ENCODE measurements around the gene FGGY.
"Not testable (repeated sequence)": the region's sequence is repeated elsewhere in the genome, so short reads cannot be mapped to it uniquely, and the experiment has no call there.

The FGGY gene

DNA sequence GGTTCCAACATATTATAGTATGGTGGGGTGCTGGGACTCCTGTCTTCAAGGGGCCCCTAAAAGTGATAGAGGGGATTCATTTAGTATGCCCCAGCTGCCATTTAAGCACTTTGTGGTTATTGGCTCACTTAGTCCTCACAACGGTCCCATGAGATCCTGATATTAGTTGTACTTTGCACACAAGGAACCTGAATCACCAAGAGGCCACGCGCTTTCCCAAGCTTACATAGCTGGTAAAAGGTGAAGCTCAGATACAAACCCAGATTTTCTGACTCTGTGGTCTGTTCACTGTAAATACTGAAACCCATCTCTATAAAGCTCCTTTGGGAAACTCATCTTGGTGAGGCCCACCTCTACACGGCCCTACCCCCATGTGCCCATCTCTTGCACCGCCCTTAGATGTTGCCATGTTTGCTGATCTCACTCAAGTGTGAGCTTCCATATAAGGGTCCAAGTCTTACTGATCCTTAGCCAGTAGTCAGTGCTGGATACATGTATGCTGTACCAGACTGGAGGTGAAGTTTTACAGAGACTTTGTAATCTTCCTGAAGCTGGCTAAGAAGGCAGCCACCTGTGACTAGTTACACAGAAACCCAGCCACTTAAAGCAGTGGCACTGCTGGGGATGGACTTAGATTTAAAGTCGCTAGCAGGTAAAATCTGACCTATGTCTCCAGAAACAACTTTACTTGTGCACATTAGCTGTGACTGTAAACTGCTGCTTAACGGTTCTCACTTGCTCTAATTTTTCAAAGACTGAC, 393.5 kb downstream of the FGGY start:
- no peak for DNase-seq

DNA sequence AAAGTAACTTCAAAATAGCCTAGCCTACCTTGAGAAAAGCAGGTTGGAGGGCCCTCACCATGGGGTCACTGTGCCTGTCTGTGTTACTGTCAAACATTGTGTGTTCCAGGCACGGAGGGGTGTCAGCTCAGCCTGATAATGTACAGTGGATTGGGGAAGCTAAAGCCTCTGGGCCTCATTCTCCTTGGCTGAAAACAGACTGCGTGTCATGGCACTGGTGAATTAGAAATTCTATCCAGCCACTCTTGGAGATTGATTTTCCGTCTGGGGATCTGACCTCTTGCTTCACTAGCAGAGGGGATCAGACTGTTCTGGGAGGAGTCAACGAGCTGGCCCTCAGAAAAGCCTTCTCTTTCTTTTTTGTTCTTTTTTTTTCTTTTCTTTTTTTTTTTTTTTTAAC, 394.4 kb downstream of the FGGY start:
- no peak for DNase-seq

DNA sequence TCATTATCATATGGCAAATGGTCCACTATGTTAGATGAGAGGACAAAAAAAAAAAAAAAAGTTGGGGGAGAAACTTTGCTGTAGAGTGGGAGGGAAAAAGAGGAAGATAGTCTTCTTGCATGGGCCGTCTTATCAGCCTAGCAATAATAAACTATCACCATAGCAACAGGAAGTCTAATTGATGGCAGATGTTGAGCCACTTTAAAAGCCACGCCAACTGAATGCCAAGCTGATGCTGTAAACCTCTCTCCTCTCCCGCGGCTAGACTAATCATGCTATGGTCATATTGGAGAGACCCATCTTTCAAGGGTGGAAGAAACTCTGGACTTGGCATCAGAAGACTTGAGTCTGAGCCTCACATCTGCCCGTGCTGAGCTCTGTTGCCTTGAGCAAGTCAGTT, 395.7 kb downstream of the FGGY start:
- DNase-seq, result no peak

DNA sequence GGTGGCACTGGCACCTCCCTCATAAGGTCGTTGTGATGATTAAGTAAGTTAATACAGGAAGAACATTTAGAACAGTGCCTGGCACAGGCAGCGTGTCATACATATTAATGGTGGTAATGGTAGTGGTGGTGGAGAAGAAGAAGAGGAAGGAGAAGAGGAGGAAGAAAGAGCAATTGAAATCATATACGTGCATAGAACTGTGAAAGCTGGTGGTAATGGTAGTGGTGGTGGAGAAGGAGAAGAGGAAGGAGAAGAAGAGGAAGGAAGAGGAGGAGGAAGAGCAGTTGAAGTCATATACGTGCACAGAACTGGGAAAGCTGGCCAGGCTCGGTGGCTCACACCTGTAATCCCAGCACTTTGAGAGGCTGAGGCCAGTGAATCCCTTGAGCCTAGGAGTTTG, 396.5 kb downstream of the FGGY start:
- no peak for DNase-seq

DNA sequence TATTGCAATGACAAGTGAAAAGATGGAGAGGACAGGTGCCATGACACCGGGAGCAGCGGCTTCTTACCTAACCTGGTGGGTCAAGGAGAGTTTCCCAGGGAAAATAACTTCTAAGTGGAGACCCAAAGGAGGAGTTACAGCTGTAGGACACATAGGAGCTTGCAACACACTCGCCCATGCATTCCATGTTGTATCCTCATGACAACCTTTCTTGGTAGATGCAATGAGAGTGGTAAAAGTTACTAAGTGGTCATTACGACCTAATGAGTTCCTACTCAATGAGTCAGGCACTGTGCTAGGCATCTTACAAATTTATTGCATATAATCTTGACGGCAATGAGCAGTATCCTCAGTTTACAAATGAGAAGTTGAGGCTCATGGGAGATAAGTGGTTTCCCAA, 398.4 kb downstream of the FGGY start:
- no peak for DNase-seq

DNA sequence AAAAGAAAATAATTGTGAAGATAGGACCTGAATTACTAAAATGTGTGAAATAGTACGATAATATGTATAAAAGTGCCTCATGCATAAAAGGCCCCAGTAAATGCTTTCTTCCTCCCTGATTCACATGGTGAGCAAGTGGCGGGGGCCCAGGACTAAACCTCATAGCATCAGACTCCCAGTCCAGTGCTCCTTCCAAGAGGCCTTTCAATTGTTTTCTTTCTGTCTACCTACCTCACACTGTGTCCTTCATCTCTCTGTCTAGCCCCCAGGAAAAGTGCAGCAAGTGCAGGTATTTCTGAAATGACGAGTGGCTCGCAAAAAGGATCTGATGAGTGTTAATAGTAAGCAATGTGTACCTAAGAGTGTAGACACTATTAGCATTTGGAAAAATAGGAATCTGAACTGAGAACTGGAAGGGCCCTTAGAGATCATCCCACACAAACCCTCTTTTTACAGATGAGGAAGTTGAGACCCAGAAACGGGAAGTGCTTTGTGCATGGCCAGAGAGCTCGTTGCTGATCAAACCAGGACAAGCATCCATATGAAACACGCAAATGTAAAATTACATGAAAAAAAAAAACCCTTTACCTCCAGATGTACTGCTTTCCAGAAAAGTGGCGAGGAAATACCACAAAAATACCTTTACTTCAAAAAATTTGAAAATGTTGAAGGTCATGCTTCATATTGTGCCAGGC, 399.7 kb downstream of the FGGY start:
- no peak for DNase-seq

DNA sequence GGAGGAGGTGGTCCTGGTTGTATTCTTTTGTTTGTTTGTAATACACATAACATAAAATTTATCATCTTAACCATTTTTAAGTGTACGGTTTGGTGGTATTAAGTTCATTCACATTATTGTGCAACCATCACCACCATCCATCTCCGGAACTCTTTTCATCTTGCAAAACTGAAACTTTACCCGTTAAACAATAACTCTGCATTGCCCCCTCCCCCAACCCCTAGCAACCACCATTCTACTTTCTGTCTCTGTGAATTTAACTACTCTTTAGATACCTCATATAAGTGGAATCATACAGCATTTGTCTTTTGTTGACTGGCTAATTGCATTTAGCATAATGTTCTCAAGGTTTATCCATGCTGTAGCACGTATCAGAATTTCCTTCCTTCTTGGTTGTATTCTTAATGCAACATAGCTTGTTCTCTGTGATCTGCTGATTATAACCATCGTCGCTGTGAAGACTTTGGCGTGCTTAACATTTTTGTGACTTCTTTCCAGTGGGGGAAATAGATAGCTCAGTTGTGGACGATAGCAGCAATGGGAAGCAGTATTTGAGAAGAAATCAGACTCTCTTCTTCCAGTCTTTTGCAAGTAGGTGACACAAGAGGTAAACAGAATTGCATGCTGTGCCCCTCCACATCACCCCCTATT, 400.4 kb downstream of the FGGY start:
- DNase-seq, result no peak

DNA sequence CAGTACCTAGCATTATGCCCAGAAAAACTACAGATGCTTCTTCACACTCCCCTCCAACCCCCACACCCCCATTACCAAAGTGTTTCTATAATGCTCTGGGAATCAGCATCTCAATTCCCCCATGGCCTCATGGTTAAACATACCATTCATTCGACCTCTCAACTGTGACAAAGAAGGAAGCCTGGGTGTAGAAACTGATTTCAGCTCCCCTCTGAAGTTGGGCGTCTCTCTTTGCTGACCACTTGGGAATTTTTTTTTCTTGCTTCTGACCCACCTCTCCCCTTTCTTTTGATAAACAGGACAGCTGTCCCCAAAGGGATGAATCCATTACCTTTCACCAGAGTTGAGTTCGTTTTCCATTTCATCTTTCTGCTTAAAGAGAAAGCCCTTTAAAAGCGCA, 401.5 kb downstream of the FGGY start:
- no peak for DNase-seq

DNA sequence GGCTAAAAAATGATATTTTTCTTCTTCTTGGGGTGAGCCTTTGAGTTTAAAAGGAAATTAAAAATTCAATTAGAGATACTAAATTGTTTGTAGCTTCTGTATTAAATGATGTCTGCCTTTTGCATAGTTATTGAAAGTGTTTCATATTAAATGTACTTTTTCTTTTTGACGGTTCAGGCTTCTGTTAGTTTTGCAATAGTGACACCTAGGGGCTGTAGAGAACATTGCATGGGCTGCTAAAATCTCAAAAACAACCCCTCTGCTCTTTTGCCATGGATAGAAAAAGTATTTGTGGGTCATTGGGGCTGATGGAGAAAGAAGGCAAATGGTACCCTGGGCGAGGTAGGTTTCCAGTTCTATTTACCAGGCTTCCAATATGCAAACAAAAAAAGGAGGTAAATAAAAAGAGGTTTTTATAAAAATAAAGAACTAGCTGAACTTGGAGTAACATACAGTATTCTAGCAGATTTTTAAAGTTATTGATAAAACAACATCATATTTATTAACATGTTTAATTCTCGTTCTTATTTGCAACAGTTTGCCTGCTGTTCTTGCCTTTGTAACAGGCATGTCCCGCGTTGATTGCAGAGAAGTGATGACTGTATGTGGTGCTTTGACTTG, 402.4 kb downstream of the FGGY start:
- DNase-seq, result no peak

DNA sequence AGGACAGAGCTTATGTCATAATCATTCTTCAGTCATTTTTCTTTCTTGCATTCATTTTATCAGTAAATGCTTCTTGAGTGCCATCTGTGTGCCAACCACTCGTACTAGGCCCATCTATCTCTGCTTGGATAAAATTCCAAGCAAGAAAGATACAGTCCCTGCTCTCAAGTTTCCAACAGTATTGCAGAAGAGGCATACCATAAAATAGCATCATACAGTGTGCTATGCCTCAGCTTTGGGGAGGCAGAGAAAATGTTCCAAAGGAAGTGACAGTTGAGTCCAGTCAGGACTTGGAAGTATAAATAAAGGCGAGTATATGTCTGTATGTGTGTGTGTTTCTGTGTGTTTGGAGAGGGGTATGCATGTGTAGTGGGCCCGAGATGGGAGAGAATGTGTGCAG, 404.5 kb downstream of the FGGY start:
- DNase-seq, result no peak

DNA sequence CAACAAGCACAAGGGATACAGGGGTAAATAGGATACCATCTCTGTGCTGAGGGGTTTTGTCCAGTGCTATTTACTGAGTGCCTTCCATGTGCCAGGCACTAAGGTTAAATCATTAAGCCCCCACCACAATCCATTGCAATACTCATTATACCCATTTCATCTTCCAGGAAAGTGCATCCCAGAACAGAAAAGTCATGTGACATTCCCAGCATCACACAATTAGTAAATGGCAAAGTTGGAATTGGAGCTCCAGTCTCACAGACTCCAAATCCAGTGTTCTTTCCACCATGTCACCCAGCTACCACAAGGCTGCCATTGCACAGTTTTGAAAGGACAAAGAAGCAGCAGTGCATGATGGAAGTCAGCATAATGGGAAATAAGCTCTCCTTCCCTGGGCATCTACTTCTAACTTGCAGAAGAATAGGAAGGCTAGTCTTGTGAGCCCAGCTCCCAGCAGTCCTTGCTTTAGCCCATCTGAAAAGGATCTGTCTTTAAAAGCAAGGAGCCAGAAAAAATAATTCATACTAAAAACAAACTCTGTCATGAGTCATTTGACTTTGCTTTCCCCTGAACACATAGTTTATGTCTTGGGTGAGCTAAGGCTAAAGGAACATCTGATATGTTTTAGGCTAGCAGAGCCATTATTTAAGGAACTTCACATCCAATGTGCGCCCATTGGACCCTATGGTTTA, 406.5 kb downstream of the FGGY start:
- DNase-seq, result no peak

DNA sequence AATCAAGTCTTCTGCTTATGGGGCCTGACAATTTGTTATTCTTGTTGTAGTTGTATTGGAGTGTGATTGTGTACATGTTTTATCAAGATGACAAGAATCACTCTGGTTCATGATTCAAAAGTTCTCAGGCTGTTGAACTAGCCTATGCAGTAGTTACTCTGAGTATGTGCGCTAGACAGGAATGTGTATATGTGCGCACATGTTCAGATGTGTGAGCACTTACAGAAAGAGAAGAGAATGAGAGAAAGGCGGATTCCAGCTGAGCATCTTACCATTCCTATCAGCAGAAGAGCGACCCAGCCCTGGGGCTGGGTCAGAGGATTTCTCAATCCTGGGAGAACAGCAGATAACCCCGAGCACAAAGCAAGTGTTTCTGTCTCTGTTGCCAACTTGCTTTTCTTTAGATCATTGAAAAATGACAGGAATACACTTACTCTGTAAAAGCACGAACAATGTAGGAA, 407.1 kb downstream of the FGGY start:
- DNase-seq, result no peak

DNA sequence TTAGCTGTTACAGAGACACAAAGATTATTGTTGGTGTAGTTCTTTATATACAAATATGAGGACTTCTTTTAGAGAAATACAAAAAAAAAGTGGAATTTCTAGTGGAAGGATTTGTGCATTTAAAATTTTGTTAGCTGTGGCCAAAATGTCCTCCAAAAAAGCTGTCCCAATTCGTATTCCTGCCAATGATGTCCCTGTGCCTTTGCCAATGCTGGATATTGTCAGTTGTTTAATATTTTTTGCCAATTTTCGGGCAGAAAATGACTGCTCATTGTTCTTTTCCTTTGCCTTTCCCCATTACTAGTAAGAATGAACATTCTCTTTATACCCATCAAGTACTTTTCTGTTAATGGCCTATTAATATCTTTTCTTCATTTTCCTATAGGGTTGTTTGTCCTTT, 407.8 kb downstream of the FGGY start:
- no peak for DNase-seq

DNA sequence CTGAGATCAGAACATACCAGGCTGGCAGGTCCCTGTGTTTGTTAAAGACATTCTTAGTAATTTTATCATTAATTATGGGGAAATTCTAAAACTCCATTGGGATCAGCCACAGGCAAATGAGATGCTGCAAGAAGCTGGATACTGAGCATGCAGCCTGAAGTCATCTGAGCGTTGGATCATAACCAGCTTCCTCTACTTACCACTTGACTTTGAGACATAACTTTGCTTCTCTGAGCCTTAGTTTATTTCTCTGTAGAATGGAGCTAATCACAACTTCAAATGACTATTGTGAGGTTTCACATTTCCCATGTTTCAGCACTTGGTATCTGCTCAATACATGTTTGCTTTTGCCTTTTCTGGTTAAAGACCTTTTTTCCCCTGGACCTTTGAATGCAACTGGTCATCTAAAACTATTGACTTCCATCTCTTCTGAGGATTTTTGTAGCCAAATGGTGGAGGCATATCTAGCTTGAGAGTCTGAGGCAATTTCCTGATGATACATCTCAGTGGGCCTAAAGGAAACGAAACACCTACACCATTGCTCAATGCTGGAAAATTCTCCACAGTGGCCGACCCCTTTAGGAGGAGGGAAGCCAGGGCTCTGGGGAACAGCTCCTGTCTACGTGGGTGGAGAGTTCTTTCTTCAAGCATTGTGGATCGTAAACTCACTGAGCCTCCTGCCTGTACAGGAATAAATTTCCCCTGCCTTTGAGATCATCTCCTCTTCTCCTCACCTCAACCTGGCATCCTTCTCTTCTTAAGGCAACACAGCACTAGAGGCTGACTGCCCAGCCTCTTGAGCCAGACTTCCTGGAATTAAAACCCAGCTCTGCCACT, 408.8 kb downstream of the FGGY start:
- no peak for DNase-seq

DNA sequence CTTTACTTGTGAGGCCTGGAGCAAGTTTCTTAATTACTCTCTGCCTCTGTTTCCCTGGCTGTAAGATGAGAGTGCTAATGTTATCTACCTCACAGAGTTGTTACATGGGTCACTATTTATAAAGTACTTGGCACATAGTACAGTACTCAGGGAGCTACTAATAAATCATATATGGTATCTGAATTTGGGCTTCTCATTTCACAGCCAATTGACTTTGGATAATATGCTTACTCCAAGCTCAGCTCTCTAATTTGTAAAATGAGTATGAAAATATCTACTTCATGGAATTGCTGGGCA, 409.4 kb downstream of the FGGY start:
- DNase-seq, result no peak

DNA sequence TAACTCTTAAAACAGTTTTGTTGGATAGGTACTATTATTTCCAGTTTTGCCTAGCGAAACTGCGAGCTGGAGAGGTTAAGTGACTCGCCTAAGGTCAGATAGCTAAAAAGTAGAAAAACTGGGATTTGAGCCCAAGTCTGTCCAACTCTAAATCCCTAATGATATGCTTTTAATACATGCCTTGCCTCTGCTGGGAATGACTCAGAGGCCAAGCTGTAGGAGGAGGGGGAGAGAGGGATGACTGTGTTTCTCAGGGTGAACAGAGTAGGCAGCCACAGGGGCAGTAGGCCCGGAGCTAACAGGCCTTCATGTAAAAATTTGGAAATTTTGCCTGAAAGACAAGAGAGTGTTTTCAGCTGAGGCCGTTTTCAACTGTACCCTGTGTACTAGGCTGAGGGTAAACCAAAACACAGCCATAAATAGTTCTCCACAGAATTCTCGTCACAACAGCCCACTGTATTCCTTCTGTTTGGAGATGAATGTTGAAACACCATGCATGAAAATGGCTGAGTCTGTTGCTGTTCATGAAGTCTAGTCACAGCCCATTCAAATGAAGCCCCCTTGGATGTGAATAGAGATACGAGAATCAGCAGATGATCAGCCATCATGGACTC, 410.4 kb downstream of the FGGY start:
- no peak for DNase-seq

DNA sequence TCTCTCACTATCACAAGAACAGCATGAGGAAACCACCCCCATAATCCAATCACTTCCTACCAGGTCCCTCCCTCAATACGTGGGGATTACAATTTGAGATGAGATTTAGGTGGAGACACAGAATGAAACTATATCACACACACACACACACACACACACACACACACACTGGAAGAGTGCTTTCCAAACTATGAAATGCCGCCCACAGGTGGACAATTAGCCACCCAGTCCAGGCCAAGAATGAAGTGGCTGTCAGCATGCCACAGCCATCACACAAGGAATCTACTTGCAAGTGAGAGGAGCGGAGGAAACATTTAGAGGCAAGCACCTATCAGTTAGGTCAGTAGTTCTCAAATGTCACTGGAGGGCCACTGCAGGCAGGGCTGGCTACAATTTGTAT, 412.4 kb downstream of the FGGY start:
- no peak for DNase-seq

DNA sequence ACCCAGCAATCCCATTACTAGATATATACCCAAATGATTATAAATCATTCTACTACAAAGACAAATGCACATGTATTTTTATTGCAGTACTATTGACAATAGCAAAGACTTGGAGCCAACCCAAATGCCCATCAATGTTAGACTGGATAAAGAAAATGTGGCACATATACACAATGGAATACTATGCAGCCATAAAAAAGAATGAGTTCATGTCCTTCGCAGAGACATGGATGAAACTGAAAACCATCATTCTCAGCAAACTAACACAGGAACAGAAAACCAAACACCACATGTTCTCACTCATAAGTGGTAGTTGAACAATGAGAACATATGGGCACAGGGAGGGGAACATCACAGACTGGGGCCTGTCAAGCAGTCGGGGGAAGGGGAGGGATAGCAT, 414.0 kb downstream of the FGGY start:
- DNase-seq, result not testable (repeated sequence)

DNA sequence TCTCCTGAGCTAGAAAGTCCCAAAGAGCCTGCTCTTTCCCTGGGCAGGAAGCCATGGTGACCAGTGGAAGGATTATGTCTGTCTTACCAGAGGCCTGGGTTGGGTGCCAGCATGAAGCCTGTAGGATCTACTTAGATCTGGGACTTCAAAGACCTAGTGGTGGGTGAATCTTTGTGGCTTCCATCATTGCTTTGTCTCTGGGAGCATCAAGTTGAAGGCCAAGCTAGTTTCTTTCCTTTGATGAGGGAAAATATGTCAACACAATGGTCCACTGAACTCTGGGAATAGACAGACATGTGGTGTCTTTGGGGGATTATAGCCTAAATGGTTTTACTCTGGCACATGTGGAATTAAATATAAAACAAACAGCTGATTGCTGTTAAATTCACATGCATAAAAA, 417.3 kb downstream of the FGGY start:
- no peak for DNase-seq

DNA sequence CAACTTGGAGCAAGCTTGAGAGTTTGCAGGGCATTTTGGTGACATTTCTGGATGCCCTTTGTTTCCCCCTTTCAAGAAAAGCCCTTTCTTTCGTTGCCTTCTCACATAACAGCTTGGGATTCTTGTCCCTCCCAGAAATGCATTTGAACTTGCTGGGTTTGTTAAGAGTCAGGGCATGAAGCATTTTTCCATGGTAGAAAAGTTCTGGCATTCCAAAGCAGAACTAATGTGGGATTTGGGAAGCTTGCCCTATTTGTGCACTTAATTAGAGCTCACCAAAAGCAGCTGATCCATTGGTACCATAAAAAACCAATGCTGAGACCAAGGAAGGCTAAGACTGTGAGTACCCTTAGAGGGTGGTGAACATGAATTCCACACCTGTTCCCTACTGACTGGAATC, 418.1 kb downstream of the FGGY start:
- DNase-seq, result no peak

DNA sequence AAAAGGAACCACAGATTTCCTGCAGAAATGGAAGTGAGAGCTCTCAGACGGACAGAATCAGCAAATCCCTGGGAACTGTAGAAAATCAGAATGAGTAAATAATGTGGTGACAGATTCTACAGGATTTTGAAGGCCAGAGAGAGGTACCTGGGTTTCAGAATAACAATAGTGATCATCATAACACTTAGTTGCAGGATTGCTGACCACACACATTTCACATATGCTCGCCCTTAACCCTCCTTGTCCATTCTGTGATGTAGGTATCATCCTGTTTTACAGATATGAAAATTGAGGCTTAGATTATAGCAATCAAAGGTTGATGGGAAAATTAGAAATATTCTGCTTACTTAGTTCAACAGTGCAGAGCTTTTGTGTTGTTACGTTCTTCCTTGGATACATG, 419.9 kb downstream of the FGGY start:
- no peak for DNase-seq
